Measurements from ENCODE around the gene FUT7. TPM values are rescaled to one million over a fixed set of nuclear protein-coding genes. Genes with fewer than 3 reads are reported as not detected.

FUT7 gene
- total and polyA plus RNA-seq, 2 of the 13 experiments (the other 11 are each of a cell fraction or from before 2014, with no cell fraction given) = 0.05 TPM; not detected in 1

- TF ChIP-seq HOXA9 (CRISPR knock-in tag; IDR thresholded peaks at IDR 0.05; ENCODE audit: borderline replicate concordance) (no peak), YEATS4 (CRISPR knock-in tag; IDR thresholded peaks at IDR 0.05; ENCODE audit: borderline replicate concordance) (no peak), CREB1 (IDR thresholded peaks at IDR 0.05) (no peak), CREB1 (CRISPR knock-in tag; IDR thresholded peaks at IDR 0.05) (no peak), CC2D1A (CRISPR knock-in tag; IDR thresholded peaks at IDR 0.05) (no peak), MTA1 (CRISPR knock-in tag; IDR thresholded peaks at IDR 0.05; ENCODE audit: borderline replicate concordance) (no peak; the same call in 1 of the 2 replicates), ATF6 (CRISPR knock-in tag; conservative IDR thresholded peaks at IDR 0.05) (no peak), ZNF24 (IDR thresholded peaks at IDR 0.05) (no peak), U2AF1 (optimal IDR thresholded peaks at IDR 0.05; ENCODE audit: low read depth, low read length) (peak; percentile 81), ZMYM4 (CRISPR knock-in tag; IDR thresholded peaks at IDR 0.05) (no peak), NFATC3 (CRISPR knock-in tag; IDR thresholded peaks at IDR 0.05) (no peak), THAP11 (CRISPR knock-in tag; IDR thresholded peaks at IDR 0.05) (peak; percentile 36; the same call in 1 of the 2 replicates), KAT2B (IDR thresholded peaks at IDR 0.05; ENCODE audit: borderline replicate concordance, low read depth, low read length) (no peak), ZNF576 (CRISPR knock-in tag; IDR thresholded peaks at IDR 0.05) (no peak), RFX1 (IDR thresholded peaks at IDR 0.05) (no peak), AHR (CRISPR knock-in tag; IDR thresholded peaks at IDR 0.05) (0 out of 2 replicates have a peak, but pooled peaks have one; percentile 13), FUBP1 (CRISPR knock-in tag; IDR thresholded peaks at IDR 0.05; ENCODE audit: borderline replicate concordance) (no peak), ZNF792 (CRISPR knock-in tag; IDR thresholded peaks at IDR 0.05) (peak; percentile 43; the same call in 1 of the 2 replicates), THRA (CRISPR knock-in tag; IDR thresholded peaks at IDR 0.05; ENCODE audit: borderline replicate concordance) (peak; percentile 65; the same call in 1 of the 2 replicates), FOXA1 (IDR thresholded peaks at IDR 0.05) (no peak), FOXA1 (CRISPR knock-in tag; IDR thresholded peaks at IDR 0.05) (no peak), ZNF605 (CRISPR knock-in tag; IDR thresholded peaks at IDR 0.05) (no peak), DBP (CRISPR knock-in tag; IDR thresholded peaks at IDR 0.05; ENCODE audit: not compliant biosample characterization) (no peak), ZNF350 (CRISPR knock-in tag; IDR thresholded peaks at IDR 0.05; ENCODE audit: borderline replicate concordance, low read depth) (0 out of 2 replicates have a peak, but pooled peaks have one; percentile 11), ZZZ3 (CRISPR knock-in tag; IDR thresholded peaks at IDR 0.05; ENCODE audit: borderline replicate concordance) (no peak)
These were observed 2.6 kb downstream of the FUT7 start (continued) for GRCh38 chr9:137029058-137029936.
